Measurements from ENCODE around the gene IP6K1. TPM values are rescaled to one million over a fixed set of nuclear protein-coding genes. Genes with fewer than 3 reads are reported as not detected.
A peak's percentile ranks its signal among the peaks of the same experiment; 100 is the strongest.
"Not testable (repeated sequence)": the region's sequence is repeated elsewhere in the genome, so short reads cannot be mapped to it uniquely, and the experiment has no call there.

Gene IP6K1
- total RNA-seq, 1 experiment from 2014 or later = 30.3 TPM

DNA sequence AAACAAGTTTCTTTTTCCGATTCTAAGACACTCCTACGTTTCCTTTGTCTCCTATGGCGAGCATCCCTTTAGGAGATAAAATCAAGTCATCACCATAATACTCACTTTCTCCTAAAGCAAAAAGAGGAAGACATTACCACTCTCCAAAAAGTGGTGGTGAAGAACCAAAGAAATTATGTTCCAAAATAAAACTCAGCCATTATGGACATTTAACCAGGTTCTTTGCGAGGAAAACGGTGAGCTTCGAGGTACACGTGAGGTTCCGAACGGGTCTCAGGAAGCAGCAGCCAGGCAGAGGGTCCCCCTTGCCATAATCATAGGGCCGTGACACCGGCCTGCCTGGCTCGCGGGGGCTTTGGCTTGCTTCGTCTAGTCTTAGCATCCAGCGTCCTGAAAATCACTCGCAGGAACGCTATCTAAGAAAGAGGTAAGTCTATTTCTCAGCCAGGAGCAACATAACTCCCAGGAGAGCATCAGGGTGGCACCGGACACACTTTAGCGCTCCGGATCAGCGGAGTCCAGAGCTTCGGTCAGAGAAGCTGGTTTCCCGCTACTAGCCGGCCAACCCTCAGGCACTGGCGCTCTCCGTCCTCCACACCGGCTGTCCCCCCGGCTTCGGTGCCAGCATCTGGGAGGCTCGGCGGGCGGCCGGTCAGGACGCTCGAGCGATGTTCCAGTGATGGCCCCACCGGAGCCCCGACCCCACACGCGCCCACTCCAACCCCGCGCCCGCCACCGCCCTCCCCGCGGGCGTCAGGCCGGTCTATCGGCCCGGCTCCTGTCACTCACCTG, 581 bp downstream of the IP6K1 start:
- Histone ChIP-seq H3K27ac (peak overlapping the region; percentile 53), H3K4me1 (0 out of 2 replicates have a peak, but pooled peaks cover 2% of the 10 kb centered on the region), H3K4me3 (peak overlapping the region; percentile 96), H3K36me3 (peaks cover 4% of the 10 kb centered on the region), H3K27me3 (no peaks in the 10 kb centered on the region), H3K9me3 (replicated peaks) (no peaks in the 10 kb centered on the region)
- DNase-seq = peak; percentile 31 to 48

DNA sequence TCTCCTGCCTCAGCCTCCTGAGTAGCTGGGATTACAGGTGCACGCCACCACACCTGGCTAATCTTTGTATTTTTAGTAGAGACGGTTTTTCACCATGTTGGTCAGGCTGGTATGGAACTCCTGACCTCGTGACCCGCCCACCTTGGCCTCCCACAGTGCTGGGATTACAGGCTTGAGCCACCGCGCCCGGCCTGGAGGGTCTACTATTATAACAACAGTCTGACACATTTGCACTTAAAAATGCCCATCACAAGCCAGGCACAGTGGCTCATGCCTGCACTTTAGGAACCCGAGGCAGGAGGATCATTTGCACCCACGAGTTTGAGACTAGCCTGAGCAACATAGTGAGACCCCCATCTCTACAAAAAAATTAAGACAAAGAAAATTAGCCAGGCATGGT, 4.1 kb downstream of the IP6K1 start:
- not testable (repeated sequence) for H3K36me3 ChIP-seq; H3K9me3 ChIP-seq (replicated peaks); DNase-seq; H3K4me3 ChIP-seq; H3K27ac ChIP-seq; H3K4me1 ChIP-seq; H3K27me3 ChIP-seq

DNA sequence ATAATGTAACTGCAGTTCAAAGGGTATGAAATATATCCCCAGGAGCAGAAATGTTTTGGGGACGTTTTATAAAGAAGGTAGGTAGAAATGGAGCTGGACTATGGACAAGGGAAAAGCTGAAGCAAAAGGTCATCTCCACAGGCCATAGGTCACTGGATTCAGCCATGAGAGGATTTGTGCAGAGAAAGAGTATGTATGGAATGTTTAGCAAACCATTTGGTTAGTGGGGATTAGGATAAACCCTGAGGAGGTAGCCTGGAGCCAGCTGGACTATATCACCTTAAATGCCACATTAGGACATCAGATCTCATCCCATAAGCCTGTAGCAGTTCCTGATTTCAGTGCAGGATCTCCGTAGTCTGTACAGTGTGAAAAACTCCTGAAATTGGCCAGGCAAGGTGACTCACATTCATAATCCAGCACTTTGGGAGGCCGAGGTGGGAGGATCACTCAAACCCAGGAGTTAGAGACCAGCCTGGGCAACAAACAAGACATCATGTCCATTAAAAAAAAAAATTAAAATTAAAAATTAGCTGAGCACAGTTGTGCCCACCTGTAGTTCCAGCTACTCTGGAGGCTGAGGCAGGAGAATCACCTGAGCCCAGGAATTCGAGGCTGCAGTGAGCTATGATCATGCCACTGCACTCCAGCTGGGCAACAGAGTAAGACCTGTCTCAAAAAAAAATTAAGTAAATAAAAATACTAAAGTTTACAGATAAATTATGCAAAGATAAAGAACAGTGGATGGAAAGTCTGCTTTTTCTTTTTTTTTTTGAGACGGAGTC, 4.7 kb downstream of the IP6K1 start:
- DNase-seq = no peak
- Histone ChIP-seq H3K9me3 (replicated peaks) (no peaks in the 10 kb centered on the region), H3K4me1 (0 out of 2 replicates have a peak, but pooled peaks cover 2% of the 10 kb centered on the region), H3K4me3 (no peak overlapping the region), H3K27ac (no peak overlapping the region), H3K27me3 (no peaks in the 10 kb centered on the region), H3K36me3 (peaks cover 11% of the 10 kb centered on the region)

DNA sequence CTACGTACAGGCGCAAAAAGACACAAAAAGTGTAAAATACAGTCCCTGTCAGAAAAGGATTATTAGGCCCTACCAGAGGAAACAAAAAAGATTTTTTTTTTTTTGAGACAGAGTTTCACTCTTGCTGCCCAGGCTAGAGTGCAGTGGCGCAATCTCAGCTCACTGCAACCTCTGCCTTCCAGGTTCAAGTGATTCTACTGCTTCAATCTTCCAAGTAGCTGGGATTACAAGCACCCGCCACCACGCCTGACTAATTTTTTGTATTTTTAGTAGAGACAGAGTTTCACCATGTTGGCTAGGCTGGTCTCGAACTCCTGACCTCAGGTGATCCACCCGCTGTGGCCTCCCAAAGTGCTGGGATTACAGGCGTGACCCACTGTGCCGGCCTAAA, 5.4 kb downstream of the IP6K1 start:
- not testable (repeated sequence) for H3K9me3 ChIP-seq (replicated peaks); DNase-seq; H3K27ac ChIP-seq; H3K27me3 ChIP-seq; H3K4me1 ChIP-seq; H3K4me3 ChIP-seq
- peaks cover 13% of the 10 kb centered on the region for H3K36me3 ChIP-seq

DNA sequence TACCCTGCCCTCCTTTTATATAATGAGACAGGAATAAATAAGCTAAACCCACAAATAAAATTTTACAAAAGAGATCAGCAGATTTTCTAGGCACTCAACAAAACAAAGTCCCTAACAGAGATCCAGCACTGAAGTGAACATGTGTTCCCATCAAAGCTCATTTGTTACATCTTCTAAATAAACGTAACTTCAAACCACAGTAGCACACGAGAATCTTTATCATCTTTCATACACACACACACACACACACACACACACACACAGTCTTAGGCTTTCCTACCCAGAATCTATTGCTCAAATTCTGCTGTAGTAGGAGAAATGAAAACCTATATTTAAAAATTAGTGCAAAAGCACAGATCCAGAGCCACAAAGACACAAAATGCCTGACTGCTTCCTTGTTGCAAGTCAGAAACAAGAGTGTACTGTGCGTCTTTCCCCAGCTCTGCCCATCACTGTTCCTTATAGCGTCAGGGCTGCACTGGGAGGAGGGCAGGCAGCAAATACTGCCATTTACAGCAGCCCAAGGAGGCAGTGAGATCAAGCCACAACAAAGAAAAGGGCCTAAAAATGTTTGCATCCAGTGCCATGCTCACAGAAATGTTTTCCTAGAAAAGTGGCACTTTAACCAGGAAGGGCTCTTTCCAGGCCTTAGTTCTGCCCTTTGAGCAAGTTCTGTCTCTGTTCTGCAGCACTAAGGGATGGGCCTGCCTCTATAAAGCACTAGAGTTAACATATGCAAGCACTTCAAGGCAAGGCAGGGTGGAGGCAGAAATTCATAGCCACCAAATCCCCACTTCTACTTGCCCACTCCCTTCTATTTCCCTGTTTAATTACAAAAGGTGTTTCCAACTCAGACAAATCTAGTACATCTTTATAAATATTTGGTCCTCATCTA, 6.0 kb downstream of the IP6K1 start:
- Histone ChIP-seq H3K27me3 (no peaks in the 10 kb centered on the region), H3K9me3 (replicated peaks) (no peaks in the 10 kb centered on the region), H3K4me1 (0 out of 2 replicates have a peak, but pooled peaks cover 2% of the 10 kb centered on the region), H3K27ac (no peak overlapping the region), H3K4me3 (no peak overlapping the region), H3K36me3 (peaks cover 13% of the 10 kb centered on the region)
- no peak for DNase-seq

DNA sequence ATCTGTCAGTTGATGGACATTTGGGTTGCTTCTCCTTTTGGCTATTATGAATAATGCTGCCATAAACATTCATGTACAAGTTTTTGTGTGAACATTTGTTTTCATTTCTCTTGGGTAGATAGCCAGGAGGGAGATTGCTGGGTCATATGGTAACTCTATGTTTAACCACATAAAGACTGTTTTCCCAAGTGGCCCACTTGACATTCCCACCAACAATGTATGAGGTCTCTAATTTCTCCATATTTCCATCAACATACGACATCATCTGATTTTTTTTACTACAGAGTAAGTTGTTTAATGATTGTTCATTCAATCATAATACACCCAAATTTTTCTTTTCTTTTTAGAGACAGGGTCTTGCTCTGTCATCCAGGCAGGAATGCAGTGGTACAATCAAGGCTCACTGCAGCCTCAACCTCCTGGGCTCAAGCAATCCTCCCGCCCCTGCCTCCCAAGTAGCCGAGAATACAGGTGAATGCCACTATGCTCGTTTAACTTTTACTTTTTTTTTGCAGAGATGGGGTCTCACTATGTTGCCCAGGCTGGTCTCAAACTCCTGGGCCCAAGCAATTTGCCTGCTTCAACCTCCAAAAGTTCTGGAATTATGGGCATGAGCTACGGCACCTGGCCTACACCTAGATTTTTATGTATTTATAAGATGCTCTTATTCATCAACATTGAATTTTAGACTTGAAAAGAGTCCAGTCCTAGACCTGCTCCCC, 6.8 kb downstream of the IP6K1 start:
- H3K4me3 ChIP-seq = no peak overlapping the region
- DNase-seq = no peak
- peaks cover 13% of the 10 kb centered on the region for H3K36me3 ChIP-seq
- H3K9me3 ChIP-seq (replicated peaks) = no peaks in the 10 kb centered on the region
- no peaks in the 10 kb centered on the region for H3K4me1 ChIP-seq
- H3K27me3 ChIP-seq = no peaks in the 10 kb centered on the region
- no peak overlapping the region for H3K27ac ChIP-seq

DNA sequence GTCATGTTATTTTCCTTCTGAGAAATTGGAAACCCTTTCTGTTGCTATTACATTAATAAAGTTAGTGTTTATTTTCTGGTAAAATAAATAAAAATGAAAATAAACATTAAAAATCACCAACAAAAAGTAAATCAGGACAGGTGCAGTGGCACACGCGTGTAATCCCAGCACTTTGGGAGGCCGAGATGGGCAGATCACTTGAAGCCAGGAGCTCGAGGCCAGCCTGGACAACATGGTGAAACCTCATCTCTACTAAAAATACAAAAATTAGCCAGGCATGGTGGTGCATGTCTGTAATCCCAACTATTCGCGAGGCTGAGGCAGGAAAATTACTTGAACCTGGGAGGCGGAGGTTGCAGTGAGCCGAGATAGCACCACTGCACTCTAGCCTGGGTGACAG, 10.2 kb downstream of the IP6K1 start:
- H3K9me3 ChIP-seq (replicated peaks); DNase-seq; H3K27ac ChIP-seq; H3K27me3 ChIP-seq; H3K4me1 ChIP-seq; H3K4me3 ChIP-seq: not testable (repeated sequence)
- peaks cover 12% of the 10 kb centered on the region for H3K36me3 ChIP-seq

DNA sequence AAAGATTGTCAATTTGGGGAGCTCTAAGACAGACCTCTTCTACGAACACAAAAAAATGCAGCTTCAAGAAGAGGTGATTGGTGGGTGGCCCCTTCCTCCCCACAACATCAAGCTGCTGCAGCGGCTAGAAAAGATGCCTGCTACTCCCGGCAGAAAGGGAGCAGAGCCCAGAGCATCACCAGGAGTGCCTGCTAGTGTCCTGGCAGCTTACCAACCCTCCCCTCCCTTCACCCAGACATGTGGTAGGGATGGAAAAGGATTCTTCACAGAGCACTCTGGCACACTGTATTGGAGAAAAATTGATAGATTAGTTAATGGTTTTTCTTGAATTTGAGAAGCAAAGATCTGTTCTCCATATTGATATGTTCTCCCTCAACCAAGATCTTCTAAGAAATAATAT, 10.8 kb downstream of the IP6K1 start:
- DNase-seq = no peak
- Histone ChIP-seq H3K9me3 (replicated peaks) (no peaks in the 10 kb centered on the region), H3K4me3 (no peak overlapping the region), H3K27ac (no peak overlapping the region), H3K4me1 (no peaks in the 10 kb centered on the region), H3K36me3 (peaks cover 12% of the 10 kb centered on the region), H3K27me3 (no peaks in the 10 kb centered on the region)

DNA sequence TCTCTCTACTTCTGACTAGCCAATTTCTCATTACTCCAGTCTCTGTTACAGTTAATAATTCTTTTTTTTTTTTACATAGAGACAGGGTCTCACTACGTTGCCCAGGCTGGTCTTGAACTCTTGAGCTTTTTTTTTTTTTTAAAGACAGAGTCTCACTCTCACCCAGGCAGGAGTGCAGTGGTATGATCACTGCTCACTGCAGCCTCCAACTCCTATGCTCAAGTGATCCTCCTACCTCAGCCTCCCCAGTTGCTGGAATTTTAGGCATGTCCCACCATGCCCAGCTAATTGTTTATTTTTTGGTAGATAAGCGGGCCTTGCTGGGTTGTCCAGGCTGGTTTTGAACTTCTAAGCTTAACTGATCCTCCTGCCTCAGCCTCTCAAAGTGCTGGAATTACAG, 13.6 kb downstream of the IP6K1 start:
- no peak for DNase-seq
- Histone ChIP-seq H3K9me3 (replicated peaks) (no peaks in the 10 kb centered on the region), H3K4me1 (no peaks in the 10 kb centered on the region), H3K36me3 (peaks cover 7% of the 10 kb centered on the region; the same call in 1 of the 2 replicates), H3K4me3 (no peak overlapping the region), H3K27me3 (no peaks in the 10 kb centered on the region), H3K27ac (no peak overlapping the region)

DNA sequence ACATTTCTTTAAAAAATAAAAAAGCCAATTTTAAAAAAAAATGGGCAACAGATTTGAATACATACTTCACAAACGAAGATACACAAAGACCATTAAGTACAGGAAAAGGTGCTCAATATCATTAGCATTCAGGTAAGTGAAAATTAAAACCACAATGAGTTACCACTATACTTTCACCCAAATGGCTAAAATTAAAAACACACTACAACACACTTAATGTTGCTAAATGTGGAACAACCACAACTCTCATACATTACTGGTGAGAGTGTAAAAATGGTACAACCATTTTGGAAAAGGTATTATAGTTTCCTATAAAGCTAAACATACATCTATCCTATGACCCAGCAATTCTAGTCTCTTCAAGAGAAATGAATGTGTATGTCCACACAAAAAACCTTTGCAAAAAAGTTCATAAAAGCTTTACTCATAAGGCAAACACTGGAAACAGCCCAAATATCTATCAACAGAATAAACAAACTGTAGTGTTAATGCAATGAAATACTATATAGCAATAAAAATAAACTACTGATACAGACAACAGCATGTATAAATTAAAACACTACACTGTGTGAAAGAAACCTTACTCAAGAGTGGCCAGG, 14.9 kb downstream of the IP6K1 start:
- Histone ChIP-seq H3K27me3 (no peaks in the 10 kb centered on the region), H3K36me3 (peaks cover 4% of the 10 kb centered on the region; the same call in 1 of the 2 replicates), H3K9me3 (replicated peaks) (no peaks in the 10 kb centered on the region), H3K4me3 (no peak overlapping the region), H3K27ac (no peak overlapping the region), H3K4me1 (no peaks in the 10 kb centered on the region)
- DNase-seq = no peak

DNA sequence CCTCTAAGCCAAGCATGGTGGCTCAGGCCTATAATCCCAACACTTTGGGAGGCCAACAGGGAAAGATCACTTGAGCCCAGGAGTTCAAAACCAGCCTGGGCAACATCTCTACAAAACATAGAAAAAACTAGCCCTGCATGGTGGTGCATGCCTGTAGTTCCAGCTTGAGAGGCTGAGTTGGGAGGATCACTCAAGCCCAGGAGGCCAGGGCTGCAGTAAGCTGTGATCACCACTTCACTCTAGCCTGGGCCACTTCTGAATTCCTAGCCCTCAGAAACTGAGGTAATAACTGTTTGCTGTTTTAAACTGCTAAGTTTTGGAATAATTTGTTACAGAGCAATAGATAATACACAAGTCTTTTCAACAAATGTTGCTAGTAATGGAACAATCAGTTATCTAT, 16.4 kb downstream of the IP6K1 start:
- Histone ChIP-seq H3K27ac (no peak overlapping the region), H3K4me3 (no peak overlapping the region), H3K27me3 (no peaks in the 10 kb centered on the region), H3K4me1 (no peaks in the 10 kb centered on the region), H3K9me3 (replicated peaks) (no peaks in the 10 kb centered on the region), H3K36me3 (peaks cover 6% of the 10 kb centered on the region; the same call in 1 of the 2 replicates)
- DNase-seq = no peak

DNA sequence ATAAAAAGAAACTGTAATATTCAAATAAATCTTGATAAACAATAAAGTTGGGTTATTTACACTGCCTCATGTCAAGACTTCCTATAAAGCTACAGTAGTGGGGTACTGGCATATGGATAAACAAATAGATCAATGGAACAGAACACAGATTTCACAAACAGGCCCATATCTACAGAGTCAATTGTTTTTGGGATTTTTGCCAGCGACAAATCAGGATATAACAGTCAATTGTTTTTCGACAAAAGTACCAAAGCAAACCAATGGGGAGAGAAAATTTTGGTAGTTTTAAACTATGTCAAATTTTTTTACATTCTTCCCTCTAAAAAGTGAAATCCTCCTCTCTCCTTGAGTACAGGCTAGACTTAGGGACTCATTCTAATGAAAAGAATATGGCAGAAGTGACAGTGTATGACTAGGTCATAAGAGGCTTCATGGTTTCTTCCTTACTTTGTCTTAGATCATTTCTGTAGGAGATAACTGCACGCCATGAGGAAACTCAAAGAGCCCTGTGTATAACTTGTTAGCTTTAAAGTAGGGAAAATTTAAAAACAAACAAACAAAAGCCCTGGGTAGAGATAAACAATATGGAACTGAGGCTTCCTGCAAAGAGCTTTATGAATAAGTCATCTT, 16.9 kb downstream of the IP6K1 start:
- Histone ChIP-seq H3K27ac (no peak overlapping the region), H3K4me3 (no peak overlapping the region), H3K9me3 (replicated peaks) (no peaks in the 10 kb centered on the region), H3K4me1 (no peaks in the 10 kb centered on the region), H3K36me3 (peaks cover 7% of the 10 kb centered on the region; the same call in 1 of the 2 replicates), H3K27me3 (no peaks in the 10 kb centered on the region)
- DNase-seq = no peak

DNA sequence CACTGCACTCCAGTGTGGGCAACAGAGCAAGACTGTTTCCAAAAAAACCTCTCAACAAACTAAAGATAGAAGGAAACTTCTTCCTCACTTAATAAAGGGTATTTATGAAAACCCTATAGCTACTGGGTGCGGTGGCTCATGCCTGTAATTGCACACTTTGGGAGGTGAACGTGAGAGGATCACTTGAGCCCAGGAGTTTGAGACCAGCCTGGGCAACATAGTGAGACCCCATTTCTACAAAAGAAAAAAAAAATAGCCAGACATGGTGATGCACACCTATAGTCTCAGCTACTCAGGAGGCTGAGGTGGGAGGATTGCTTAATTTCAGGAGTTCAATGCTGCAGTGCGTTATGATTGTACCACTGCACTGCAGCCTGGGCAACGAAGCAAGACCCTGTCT, 22.4 kb downstream of the IP6K1 start:
- no peak overlapping the region for H3K27ac ChIP-seq
- no peaks in the 10 kb centered on the region for H3K4me1 ChIP-seq
- H3K36me3 ChIP-seq = peaks cover 3% of the 10 kb centered on the region; the same call in 1 of the 2 replicates
- no peak for DNase-seq
- no peaks in the 10 kb centered on the region for H3K9me3 ChIP-seq (replicated peaks)
- no peaks in the 10 kb centered on the region for H3K27me3 ChIP-seq
- no peak overlapping the region for H3K4me3 ChIP-seq

Measured in SJCRH30 (cell line).